GM21786 (cell line): ENCODE data around the gene LILRB2.
"Not testable (repeated sequence)": the region's sequence is repeated elsewhere in the genome, so short reads cannot be mapped to it uniquely, and the experiment has no call there.

Experiments
- ATAC-seq: cut with Tn5 transposase; IDR thresholded peaks from one replicate; pipeline ENCODE4 v1.9.1; 2021; ENCODE audit not compliant: unreplicated experiment

Gene LILRB2

DNA sequence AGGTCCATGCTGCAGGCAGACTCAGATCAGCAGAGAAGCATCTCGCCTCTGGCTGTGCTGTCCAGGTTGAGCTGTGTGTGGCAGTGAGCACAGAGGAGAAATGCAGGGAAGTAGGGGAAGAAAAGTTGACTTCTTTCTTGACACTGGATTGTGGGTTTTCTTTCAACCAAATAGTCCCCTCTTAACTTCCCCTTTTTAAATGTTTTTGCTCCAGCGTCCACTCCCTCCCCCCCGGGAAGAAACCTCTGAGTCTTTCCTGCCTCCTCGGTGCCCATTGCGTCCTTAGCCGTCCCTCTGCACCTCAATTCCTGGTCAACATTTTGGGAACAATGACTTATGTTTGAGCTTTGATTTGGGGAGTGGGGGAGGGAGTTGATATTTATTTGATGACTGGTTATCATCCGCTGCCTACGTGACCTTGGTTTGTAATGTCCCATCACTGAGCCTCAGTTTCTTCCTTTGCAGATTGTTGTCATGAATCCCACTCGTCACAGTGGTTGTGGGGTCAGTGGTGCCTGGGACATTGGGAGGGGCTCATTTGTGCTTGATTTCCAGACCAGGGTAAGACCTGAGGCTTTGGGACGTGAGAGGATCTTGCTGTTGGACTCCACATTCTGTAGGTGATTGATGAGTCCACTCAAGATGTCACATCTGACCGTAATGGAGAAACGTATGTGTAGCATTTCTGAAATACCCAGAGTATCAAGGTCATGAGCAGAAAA lies at the start of gene LILRB2:
TSS of gene LILRB2 (minus strand) at position 104 of the 722 bp plus-strand sequence. CDS start 614 bp downstream, outside the sequence.
- no peak for ATAC-seq

DNA sequence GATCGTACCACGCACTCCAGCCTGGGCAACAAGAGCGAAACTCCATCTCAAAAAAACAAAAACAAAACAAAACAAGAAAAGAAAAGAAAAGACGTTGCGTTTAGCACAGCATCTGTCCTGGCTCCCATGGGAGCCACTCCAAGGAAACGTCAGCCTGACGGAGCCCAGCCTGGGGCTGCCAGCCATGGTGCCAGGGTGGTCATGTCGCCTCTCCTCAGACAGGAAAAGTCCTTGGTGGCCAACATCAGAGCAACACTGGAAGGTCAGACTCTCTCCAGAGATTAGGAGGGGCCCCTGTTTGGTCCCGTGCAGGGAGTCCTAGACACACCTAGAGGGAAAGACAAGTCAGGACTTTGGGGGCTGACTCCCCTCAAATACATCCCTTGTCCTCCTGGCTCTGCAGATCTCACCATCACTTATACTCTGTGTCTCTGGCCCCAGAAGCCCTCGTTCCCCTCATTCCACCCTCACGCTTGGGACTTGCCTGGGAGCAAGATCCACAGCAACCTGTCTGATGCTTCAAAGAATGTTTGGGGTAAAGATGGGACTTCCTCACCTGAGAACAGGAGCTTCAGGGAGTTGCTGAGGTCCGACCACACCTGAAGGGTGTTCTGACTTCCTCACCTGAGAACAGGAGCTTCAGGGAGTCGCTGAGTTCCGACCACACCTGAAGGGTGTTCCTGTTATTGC lies 48.7 kb upstream of the LILRB2 start:
- ATAC-seq, result no peak

DNA sequence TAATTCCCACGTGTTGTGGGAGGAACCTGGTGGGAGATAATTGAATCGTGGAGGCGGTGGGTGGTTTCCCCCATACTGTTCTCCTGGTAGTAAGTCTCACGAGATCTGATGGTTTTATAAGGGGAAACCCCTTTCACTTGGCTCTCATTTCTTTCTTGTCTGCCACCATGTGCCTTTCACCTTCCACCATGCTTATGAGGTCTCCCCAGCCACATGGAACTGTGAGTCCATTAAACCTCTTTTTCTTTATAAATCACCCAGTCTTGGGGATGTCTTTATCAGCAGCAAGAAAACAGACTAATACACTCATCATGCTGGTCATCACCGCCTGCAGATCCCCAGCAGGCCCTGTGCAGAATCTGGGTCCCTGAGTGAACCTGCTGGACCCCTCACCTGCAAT lies 47.9 kb upstream of the LILRB2 start:
- ATAC-seq, result not testable (repeated sequence)

DNA sequence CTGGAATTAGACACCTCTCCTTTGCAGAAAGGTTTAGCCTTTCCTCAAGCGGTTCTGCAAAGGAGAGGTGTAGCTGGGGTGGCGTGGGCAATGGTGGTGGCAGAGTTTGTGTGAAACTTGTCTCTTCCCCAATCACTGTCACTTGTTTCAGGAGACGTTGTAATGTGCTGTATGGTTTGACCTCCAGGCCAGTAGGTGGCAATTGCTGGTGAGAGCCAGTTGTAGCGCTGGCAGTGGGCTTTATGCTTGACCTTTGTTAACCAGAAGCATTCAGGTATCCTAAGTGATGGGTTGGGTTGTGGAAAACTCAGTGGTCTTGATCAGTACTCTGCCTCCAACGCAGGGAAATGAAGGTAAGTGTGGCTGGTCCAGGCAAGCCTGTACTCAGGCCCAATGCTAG lies 44.7 kb upstream of the LILRB2 start:
- ATAC-seq, result no peak

DNA sequence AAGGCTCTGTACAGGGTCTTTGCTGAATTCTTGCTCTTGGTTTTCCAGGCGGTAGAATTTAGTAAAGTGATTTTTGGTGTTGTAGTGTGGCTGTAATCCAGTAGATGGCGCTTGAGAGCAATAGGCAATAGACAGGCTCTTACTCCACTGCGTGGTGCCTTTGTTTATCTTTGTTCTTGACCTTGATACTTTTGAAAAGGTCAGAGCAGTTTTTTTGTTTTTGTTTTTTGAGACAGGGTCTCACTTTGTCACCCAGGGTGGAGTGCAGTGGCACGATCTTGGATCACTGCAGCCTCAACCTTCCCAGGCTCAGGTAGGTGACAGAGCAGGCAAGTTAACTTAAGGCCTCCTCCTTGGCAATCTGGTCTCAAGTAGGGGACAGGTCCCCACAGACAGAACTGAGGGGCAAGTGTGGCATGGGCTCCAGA lies 44.3 kb upstream of the LILRB2 start:
- ATAC-seq, result no peak

DNA sequence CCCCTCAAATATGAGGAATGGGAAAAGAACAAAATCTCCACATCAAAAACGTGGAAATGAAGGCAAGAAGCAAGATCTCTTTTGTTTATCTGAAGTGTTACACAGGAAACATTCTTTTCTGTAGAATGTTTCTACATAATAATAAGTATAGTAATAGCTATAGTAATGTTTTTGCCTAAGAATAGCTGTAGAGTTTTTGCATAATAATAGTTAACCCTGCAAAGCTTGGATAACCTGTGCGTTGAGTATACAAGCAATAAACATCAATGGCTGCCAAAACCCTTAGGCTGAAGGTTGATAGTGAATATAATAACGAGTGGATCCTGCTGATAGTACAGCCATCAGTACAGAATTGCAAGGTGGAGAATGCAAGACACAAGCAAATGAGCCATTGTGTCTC lies 43.2 kb upstream of the LILRB2 start:
- no peak for ATAC-seq

DNA sequence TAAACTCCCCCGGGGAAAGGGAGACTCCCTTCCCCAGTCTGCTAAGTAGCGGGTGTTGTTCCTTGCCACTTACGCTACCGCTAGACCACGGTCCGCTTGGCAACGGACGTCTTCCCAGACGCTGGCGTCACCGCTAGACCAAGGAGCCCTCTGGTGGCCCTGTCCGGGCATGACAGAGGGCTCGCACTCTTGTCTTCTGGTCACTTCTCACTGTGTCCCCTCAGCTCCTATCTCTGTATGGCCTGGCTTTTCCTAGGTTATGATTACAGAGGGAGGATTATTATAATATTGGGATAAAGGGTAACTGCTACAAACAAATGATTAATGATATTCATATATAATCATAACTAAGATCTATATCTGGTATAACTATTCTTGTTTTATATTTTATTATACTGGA lies 42.0 kb upstream of the LILRB2 start:
- not testable (repeated sequence) for ATAC-seq

DNA sequence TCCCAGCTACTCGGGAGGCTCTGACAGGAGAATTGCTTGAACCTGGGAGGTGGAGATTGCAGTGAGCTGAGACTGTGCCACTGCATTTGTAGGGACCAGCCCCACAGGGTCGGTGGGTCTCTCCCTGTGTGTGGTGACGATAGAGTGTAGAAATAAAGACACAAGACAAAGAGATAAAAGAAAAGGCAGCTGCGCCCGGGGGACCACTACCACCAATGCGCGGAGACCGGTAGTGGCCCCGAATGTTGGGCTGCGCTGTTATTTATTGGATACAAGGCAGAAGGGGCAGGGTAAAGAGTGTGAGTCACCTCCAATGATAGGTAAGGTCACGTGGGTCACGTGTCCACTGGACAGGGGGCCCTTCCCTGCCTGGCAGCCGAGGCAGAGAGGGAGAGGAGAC lies 41.4 kb upstream of the LILRB2 start:
- ATAC-seq, result not testable (repeated sequence)

DNA sequence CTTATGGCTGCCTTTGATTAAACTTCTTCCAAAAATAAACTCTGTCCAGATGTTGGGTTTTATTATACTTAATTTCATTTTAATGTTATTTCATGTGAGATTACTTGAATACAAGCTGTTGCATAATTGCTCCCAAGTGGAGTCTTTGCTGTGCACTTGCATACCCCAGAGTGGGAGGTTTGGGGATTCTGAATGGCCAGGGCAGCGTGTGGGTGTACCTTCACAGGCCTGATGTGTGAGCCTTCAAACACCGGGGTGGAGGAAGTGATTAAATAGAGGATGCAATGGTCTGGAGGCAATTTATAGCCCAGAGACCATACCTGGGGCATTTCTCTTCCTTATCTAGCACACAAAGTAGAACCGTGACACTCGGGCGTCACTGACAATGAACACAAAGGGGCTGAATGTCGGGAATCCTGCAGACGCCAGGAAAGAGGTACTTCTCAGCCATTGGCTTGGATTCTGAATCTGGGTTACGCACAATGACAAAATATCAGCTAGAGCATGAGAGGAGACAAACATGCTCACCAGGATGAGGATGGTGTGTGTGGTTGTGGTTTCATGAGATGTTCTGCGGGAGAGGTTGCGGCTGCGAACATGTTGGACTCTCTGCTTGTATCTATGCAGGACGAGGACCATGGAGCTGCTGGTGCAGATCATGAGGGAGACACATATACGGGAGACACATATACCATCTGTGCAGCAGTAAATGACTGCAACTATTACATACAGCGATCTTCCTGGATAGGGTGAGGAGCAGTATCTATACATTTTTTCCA lies 39.2 kb upstream of the LILRB2 start:
- no peak for ATAC-seq

DNA sequence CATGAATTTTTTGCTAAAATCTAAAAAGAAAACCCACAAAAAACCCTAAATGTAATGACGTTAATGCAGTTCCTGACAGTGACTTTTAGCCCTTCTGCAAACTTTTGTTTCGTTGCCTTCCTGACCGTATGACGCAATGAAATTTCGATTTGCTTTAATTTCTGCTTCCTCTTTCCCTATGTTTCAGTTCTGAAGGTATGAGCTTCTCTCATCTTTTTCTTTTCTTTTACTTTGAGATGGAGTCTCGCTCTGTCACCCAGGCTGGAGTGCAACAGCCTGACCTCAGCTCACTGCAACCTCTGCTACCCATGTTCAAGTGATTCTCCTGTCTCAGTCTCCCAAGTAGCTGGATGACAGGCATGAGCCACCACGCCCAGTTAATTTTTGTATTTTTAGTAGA lies 38.1 kb upstream of the LILRB2 start:
- ATAC-seq, result no peak

DNA sequence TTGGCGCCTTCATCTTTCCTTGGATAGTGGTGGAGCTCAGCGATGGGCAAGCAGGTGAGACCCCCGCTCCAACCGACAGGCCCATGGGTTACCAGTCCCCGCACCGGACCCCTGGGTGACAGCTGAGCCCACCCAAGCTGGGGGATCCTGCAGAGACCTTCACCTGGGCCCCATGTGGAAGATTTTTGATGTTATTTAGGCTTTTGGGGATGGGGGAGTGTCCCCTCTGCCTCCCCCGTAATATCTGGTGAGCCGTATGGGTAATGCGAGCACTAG lies 37.0 kb upstream of the LILRB2 start:
- no peak for ATAC-seq

DNA sequence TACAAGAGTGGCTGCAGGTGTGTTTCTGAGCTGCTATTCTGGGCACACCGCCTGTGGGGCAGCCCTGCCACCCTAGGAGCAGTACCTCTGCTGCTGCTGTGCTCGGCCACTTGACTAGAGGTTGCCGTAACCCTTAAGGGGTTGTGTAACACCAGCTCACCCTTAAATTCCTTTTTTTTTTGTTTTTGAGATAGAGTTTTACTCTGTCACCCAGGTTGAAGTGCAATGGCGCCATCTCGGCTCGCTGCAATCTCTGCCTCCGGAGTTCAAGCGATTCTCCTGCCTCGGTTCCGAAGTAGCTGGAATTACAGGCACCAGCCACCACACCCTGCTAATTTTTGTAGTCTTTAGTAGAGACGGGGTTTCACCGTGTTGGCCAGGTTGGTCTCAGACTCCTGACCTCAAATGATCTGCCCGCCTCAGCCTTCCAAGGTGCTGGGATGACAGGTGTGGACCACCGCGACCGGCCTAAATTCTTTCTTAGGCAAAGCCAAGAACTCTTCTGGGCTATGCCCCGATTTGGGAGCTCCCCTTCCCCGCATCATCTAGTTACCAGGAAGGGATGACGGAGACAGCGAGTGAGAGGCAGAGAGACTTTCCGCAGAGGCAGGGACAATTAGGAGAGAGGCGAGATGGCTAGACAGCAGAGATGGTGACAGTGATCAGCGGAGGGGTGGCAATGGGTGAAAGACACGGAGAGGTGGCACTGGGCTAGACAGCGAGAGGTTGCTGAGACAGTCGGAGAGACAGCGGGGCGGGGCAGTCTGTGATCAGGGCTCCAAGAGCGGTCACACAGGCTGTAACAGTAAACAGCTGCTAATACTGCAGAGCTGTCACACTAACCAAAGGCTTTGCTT lies 36.4 kb upstream of the LILRB2 start:
- no peak for ATAC-seq

DNA sequence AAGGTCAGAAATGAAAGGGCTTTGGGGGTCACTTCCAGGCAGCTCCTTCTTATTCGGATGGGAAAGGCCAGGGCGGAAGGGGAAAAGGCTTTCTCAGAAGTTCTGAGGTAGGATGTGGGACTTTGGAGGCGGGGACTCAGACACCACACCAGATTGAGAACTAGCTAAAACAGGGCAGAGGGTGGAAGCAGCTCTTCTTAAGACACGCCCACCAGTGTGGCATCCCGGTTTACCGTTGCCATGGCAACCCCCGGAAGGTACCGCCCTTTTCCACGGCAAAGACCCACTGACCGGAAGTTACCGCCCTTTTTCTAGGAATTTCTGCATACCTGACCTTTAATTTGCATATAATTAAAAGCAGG lies 35.8 kb upstream of the LILRB2 start:
- ATAC-seq, result no peak

DNA sequence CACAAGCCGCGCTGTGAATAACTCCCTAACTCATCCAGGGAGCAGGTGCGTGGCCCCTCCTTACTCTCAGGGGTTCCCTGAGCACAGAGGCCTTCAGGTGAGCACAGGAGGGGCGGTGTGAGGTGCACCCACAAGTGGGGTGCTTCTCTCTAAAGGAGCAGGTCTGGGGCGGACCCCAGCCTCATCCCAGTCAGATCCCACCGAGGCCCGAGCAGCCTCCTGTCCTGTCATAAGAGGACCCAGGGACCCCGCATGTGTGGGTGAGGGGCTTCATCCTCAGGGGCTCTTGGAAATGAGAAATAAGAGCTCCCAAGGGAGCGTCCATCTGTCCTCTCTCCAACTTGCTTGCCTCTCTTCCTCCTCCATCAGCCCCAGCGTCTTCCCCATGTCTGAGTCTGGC lies 35.0 kb upstream of the LILRB2 start:
- ATAC-seq, result no peak

DNA sequence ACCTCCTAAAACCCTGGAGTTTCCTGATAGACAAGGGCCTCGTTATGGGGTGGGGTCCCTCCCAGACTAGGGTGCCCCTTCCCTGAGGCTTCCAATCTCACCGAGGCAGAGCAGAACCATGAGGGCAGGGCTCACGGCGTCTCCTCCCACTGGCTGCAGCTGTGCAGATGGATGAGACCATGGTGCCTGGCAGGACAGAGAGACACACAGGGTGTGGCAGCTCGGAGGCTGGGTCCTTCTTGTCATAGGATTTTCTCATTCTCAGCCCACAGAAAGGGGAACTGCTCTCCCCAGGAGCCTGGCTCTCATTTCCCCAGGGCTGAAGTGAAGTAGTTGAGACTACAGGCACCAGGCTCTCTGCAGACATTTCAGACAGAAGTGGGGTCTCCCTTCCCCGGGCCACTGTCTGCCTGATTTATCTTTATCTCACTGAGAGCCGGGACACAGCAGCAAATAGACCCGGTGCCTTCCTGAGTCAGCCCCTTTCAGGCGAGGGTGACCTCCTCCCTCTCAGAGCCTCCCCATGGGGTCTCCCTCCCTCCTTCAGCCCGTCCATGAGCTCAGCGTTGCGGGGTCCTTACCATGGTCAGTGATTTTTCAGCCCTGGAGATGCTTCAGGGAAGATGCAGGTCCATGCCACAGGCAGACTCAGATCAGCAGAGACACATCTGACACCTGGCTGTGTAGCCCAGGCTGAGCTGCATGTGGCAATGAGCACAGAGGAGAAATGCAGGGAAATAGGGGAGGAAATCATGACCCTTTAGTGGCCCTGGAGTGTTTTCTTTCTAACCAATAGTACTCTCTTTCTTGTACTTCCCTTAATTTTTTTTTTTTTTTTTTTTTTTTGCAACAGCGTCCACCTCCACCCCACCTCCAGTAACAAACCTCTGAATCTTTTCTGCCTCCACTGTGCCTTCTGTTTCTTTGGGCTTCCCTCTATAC lies 31.8 kb upstream of the LILRB2 start, which contains the start of gene LILRA5:
TSS of gene LILRA5 (minus strand) at position 731 of the 942 bp plus-strand sequence. CDS start at position 584, 147 bp downstream.
- ATAC-seq, result no peak

DNA sequence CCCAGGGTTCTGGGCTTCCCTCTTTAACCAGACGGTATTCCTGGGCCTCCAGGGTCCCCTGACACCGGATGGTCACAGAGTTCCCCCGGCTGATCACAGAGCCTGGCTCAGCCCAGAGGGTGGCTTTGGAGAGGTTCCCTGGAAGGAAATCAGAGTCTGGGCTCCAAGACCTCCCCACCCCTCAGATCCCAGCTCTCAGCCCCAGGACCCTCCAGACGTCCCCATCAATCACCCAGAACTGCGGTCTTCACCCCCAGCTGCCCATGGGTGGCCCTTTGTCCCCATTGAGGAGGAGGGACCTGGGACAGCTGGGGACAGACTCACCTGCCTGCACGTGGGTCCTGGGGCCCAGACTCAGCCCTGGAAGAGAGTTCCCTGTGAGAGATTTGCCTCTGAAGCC lies 31.1 kb upstream of the LILRB2 start:
- no peak for ATAC-seq

DNA sequence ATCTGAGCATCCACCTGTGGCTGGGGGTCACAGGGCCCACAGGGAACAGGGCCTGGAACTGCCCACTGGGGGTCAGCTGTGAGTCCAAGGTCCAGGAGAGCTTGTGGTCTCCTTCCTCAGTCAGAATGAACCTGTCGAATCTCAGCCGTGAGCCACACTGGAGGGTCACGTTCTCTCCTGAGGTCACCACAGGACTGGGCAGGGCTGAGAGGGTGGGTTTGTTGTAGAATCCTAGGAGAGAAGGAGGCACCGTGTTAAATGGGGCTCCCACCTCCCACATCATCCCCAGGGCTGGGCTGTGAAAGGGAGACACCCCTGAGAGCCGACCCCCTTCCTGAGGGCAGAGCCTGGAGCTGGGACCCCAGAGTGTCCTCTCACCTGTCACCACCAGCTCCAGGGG lies 30.6 kb upstream of the LILRB2 start:
- ATAC-seq, result no peak

DNA sequence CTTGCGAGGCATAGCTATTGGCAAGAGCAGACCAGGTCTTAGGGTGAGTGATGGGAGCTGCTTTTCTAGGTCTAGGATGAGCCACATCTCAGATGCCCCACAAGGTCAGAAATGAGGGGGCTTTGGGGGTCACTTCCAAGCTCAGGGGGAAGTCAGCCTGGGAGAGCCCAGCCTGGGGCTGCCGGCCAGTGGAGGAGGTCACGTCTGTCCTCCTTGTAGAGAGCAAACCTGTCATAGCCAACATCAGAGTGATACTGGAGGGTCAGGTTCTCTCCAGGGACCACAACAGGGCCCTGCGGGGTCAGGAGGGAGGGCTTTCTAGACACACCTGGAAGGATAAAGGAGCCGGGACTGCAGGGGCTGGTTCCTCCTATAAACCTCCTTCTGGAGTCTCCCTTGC lies 29.6 kb upstream of the LILRB2 start:
- no peak for ATAC-seq

DNA sequence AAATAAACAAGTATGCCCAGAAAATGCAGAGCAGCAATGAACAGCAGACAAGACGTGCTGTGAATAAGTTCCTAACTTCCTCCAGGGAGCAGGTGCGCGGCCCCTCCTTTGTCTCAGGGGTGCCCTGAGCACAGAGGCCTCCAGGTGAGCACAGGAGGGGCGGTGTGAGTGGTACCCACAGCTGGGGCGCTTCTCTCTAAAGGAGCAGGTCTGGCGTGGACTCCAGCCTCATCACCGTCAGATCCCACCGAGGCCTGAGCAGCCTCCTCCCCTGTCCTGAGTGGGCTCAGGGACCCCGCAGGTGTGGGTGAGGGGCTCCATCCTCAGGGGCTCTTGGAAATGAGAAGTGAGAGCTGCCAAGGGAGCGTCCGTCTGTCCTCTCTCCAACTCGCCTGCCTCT lies 28.9 kb upstream of the LILRB2 start:
- no peak for ATAC-seq

DNA sequence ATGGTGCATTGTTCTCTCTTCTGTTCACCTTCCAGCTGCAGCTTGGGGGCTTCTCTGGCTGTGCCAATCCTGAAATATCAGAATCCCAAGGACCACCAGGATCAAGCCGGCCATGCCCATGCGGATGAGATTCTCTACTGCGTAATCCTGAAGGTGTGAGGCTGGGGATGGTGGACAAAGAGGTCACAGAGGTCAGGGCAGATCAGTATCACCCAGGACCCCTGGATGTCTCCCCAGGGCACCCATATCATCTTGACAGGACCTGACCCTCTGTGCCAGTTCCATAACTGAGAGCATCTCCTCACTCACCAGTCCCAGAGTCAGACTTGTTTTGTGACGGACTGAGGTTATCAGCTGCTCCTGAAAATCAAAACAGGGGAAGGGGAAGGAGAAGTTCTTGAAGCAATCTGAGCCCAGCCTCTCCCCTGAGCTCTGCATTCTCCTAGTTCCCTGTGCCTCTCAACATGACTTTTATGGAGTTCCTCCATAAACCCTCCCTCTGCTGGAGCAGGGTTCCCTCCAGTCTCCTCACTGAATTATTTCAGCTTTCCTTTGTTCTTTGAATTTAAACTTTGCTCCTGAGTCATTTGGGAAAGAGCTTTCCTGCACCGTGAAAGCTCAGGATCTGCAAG lies 26.6 kb upstream of the LILRB2 start:
- ATAC-seq, result no peak
